Adipose tissue (tissue), 3 donors: ENCODE data around the gene SMAD2. TPM values are rescaled to one million over a fixed set of nuclear protein-coding genes. Genes with fewer than 3 reads are reported as not detected.
"Not testable (repeated sequence)": the region's sequence is repeated elsewhere in the genome, so short reads cannot be mapped to it uniquely, and the experiment has no call there.

Experiments
- H3K27ac ChIP-seq: one replicate; pipeline ENCODE4 v1.5.1; 2013; ENCODE audit warnings: low read depth, low read length
- WGBS, 3 donors: extraction: QIAGEN DNeasy Blood & Tissue Kit; methylation state at CpG; one replicate each; pipeline ENCODE4 v1.1.7; 2013; 5-methylcytosine and 5-hydroxymethylcytosine counted together
- polyA plus RNA-seq, 3 donors: library from polyadenylated mRNA; stranded (reverse); fragments of 200-250 nt; gene quantifications; one replicate each; pipeline ENCODE4 v1.2.3, GENCODE V29; 2013
- donor health status: healthy with polysubstance abuse.
- donor health status: Bipolar disorder and iron deficiency.
- donor health status: healthy.

The SMAD2 gene
- polyA plus RNA-seq, 3 donors: 34.1 to 48.6 (median 48.1) TPM

GRCh38 chr18:47872426-47872825 is 58.0 kb downstream of the SMAD2 start:
- H3K27ac ChIP-seq: no peak overlapping the region
- 95 to 98% (median 97%) methylated on average over 6 of the region's 6 CpGs for WGBS, 3 donors

- no peak overlapping the region for H3K27ac ChIP-seq
- 50 to 89% (median 87%) methylated on average over 3 of the region's 3 CpGs for WGBS, 3 donors
Measured at GRCh38 chr18:47871288-47871687, 59.2 kb downstream of the SMAD2 start.

DNA sequence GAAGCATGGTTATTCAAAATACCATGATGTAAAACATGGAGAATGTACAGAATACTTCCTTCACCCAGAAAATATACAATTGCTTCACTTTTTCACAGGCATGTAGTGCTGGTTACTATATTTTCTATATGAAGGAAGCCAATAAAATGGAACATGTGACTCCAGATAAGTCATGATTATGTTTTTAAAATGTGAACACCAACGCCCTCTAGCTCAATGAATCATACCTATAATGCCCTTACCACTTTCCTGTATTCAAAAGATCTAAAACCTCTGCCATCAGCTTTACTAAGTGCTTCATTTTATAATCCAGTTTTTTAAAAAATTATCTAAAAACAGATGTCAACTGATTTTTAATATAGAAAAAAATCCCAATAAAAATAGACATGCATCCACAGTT is 59.9 kb downstream of the SMAD2 start:
- WGBS, 3 donors: 81 to 88% (median 81%) methylated on average over 1 of the region's 1 CpG

DNA sequence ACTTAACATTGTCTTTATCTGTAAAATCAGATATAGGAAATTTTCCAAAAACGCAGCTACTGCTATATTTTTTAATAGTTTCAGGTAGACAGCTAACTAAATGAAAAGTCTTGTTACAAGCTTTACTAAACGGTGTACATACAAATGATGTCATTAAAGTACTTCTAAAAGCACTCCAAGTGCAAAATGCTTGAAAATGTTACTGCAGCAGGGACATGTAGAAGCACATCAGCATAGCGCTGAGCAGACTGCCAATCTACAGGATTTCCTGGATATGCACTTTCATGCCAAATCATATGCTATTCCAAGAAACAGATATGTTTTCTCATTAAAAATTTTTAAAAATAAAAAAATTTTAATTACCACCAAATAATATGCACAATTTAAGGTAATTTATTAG is 61.7 kb downstream of the SMAD2 start:
- WGBS, 3 donors: 87 to 89% (median 88%) methylated on average over 3 of the region's 3 CpGs
- no peak overlapping the region for H3K27ac ChIP-seq

More for the DNA sequence above, 59.9 kb downstream of the SMAD2 start:
- no peak overlapping the region for H3K27ac ChIP-seq

DNA sequence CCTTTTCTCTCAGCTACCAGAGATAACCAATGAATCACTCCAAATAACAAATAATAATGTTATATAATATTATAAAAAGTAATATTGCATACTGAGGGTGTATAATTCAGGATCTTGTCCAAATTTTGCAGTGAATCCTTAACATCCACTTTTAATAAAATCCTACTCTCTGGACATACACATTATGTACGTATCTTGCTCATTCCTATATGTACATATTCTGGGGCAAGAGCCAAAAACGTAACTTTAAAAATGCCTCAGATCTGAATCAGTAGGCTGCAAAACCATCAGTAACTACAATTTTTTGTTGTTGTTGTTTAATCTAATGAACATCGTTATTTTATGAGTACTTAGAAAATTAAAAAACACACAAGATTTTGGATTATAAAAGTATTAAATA is 65.3 kb downstream of the SMAD2 start:
- no peak overlapping the region for H3K27ac ChIP-seq
- whole genome bisulfite sequencing, 3 donors: 88 to 94% (median 93%) methylated on average over 3 of the region's 3 CpGs

DNA sequence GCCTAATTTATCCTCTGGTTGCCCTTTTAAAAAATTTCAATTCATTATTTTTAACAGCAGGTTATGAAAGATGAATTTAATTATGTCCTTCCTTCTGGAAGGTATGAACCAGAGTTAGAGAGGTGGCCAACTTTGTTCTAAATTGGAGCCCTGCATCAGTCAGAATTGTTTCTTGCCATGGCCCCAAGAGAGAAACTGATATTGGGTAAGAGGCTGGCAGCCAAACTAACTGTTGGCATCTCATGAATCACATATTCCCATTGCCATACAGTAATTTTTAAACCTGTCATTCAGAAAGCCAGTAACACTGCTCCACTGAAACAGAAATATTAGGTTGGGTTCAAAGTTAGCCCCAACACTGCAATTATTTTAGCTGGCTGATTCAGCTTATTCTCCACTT is 67.4 kb downstream of the SMAD2 start:
- no peak overlapping the region for H3K27ac ChIP-seq

- WGBS, 3 donors: 92 to 98% (median 95%) methylated on average over 3 of the region's 3 CpGs
- H3K27ac ChIP-seq: no peak overlapping the region
Measured at GRCh38 chr18:47858607-47859006, 71.9 kb downstream of the SMAD2 start.

GRCh38 chr18:47847635-47848034 is 82.8 kb downstream of the SMAD2 start:
- H3K27ac ChIP-seq: no peak overlapping the region

DNA sequence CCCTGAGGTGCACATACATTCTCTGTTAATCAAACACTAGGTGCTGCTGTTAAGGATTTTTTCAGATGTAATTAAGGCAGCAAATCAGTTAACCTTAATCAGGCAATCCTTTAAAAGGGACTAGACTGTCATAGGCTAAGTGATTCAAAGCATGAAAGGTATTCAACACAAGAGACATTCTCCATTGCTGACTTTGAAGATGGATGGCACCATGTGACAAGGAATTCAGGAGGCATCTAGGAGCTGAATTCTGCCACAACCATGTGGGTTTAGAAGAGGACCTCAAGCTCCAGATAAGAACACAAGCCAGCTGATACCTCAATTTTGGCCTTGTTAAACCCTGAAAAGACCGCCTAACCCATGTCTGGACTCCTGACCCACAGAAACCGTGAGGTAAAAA is 84.0 kb downstream of the SMAD2 start:
- 96 to 100% (median 97%) methylated on average over 2 of the region's 2 CpGs for WGBS, 3 donors
- no peak overlapping the region for H3K27ac ChIP-seq

GRCh38 chr18:47844828-47845498 is 85.5 kb downstream of the SMAD2 start:
- WGBS, 3 donors: 96 to 98% (median 98%) methylated on average over 5 of the region's 5 CpGs
- no peak overlapping the region for H3K27ac ChIP-seq

- WGBS, 3 donors: 97 to 100% (median 100%) methylated on average over 1 of the region's 1 CpG
- H3K27ac ChIP-seq: no peak overlapping the region
Measured at GRCh38 chr18:47842836-47843235, 87.6 kb downstream of the SMAD2 start.

DNA sequence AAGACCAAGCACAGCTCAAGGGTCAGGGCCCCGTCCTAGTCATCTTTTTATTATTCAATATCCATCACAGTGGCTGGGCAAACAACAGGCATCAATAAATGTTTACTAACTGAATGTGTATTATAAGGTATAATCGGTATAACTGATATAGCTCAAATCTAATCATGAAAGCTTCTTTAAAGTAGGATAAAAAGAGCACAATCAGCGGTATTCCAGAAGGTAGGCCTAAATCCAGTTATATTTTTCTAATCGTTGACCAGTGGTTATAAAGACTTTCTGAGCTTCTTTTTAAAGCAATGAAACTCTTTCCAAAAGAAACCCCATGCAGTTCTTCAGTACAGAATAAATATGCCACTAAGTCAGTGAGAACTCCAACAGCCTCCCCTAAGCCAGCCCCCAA is 92.1 kb downstream of the SMAD2 start:
- H3K27ac ChIP-seq: no peak overlapping the region
- 89 to 97% (median 95%) methylated on average over 4 of the region's 4 CpGs for WGBS, 3 donors

DNA sequence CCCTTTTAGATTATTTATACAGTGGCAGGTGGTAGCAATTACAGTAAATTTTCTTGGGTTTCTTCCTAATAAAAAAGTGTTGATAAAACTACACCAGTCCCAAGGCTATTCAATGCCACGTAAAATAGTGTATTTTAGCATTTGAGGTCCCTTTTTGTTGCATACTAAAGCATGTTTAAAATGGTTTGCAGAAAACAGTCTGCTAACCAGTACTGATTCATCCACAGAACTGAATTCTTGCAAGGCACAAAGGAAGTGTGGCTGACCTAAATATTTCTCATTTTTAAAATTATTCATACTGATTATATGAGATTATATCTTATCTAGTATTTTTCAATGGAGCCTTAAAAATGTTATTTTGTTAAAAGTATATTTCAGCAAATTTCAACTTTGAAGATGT is 98.1 kb downstream of the SMAD2 start:
- H3K27ac ChIP-seq: no peak overlapping the region
- 93 to 94% (median 94%) methylated on average over 1 of the region's 1 CpG for WGBS, 3 donors

DNA sequence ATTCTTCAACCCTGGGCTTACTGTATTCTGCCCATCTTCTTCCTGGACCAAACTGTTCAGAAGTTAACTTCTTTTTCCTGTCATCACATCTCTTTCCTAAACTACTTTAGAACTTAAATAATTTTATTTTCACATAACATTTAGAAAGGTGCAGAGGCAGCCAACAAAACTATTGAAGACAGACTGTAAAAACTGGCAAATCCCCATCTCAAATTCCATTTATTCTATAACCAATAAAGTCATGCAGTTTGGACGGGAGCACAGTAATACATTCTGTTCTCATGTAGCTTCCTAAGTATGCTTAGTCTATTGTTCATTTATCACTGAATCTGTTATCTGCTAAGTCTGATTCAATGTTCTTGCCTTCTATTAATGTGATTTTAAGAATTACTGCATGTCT is 99.1 kb downstream of the SMAD2 start:
- H3K27ac ChIP-seq: no peak overlapping the region
- WGBS, 3 donors: 74 to 88% (median 84%) methylated on average over 1 of the region's 1 CpG

- WGBS, 3 donors: 91 to 93% (median 92%) methylated on average over 3 of the region's 3 CpGs
- no peak overlapping the region for H3K27ac ChIP-seq
Measured at GRCh38 chr18:47830772-47831171, 99.7 kb downstream of the SMAD2 start.

DNA sequence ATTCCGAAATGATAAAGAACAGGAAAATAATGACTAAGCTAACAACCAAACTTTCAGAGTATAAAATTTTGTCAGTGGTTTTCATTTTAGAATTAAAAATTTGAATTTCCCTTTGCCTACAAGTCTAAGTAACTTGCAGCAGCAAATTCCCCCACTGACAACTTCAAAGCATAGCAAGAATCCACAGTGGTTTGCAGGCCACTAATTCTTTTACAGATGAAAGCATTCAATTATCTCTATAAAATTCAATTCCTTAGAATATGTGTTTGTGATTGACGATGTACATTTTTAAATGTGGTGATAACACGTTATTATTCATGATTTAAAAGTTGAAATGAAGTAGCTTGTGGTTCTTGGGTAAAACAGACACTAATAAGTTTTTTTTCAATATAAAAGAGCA is 100.6 kb downstream of the SMAD2 start:
- 95% methylated on average over 3 of the region's 3 CpGs for WGBS, 3 donors
- no peak overlapping the region for H3K27ac ChIP-seq

- WGBS, 3 donors: 97 to 99% (median 98%) methylated on average over 23 to 34 of the region's 34 CpGs
- H3K27ac ChIP-seq: not testable (repeated sequence)
Measured at GRCh38 chr18:47828031-47828430, 102.4 kb downstream of the SMAD2 start.

- WGBS, 3 donors: 92 to 94% (median 94%) methylated on average over 5 of the region's 5 CpGs
Measured at GRCh38 chr18:47826157-47827074, 104.0 kb downstream of the SMAD2 start.

GRCh38 chr18:47821314-47821713 is 109.1 kb downstream of the SMAD2 start:
- no peak overlapping the region for H3K27ac ChIP-seq
- WGBS, 3 donors: 58 to 96% (median 90%) methylated on average over 3 of the region's 3 CpGs

More at GRCh38 chr18:47826157-47827074, 104.0 kb downstream of the SMAD2 start:
- H3K27ac ChIP-seq: no peak overlapping the region

- no peak overlapping the region for H3K27ac ChIP-seq
- WGBS, 3 donors: 64 to 77% (median 65%) methylated on average over 1 of the region's 1 CpG
Measured at GRCh38 chr18:47817795-47818077, 112.7 kb downstream of the SMAD2 start.
